Measurements from ENCODE around the gene CCDC194. TPM values are rescaled to one million over a fixed set of nuclear protein-coding genes. Genes with fewer than 3 reads are reported as not detected.
"Not testable (repeated sequence)": the region's sequence is repeated elsewhere in the genome, so short reads cannot be mapped to it uniquely, and the experiment has no call there.

CCDC194 gene
- total RNA-seq, 1 donor from 2014 or later: not detected

- DNase-seq (ENCODE audit: low spot score): no peak
Measured at GRCh38 chr19:17376935-17377600, 16.9 kb downstream of the CCDC194 start, which contains the start of gene PLVAP. TSS of gene PLVAP (minus strand) at chr19:17377342. CDS start at chr19:17377288, 54 bp downstream.

GRCh38 chr19:17370026-17370587 lies 23.9 kb downstream of the CCDC194 start:
- DNase-seq (ENCODE audit: low spot score): peak; percentile 52

GRCh38 chr19:17365361-17365760 lies 28.6 kb downstream of the CCDC194 start:
- no peak for DNase-seq (ENCODE audit: low spot score)

GRCh38 chr19:17363852-17364605 lies 30.0 kb downstream of the CCDC194 start:
- not testable (repeated sequence) for DNase-seq (ENCODE audit: low spot score)

GRCh38 chr19:17359905-17360800 lies 33.8 kb downstream of the CCDC194 start:
- no peak for DNase-seq (ENCODE audit: low spot score)

GRCh38 chr19:17358395-17358794 lies 35.6 kb downstream of the CCDC194 start:
- DNase-seq (ENCODE audit: low spot score): no peak

GRCh38 chr19:17357724-17358123 lies 36.3 kb downstream of the CCDC194 start:
- DNase-seq (ENCODE audit: low spot score): no peak

GRCh38 chr19:17357078-17357666 lies 36.8 kb downstream of the CCDC194 start:
- DNase-seq (ENCODE audit: low spot score): no peak

- DNase-seq (ENCODE audit: low spot score): no peak
Measured at GRCh38 chr19:17353386-17353785, 40.6 kb downstream of the CCDC194 start.

GRCh38 chr19:17352608-17353280 lies 41.3 kb downstream of the CCDC194 start:
- peak; percentile 22 for DNase-seq (ENCODE audit: low spot score)

- DNase-seq (ENCODE audit: low spot score): no peak
Measured at GRCh38 chr19:17351815-17352435, 42.1 kb downstream of the CCDC194 start.

GRCh38 chr19:17348700-17349099 lies 45.3 kb downstream of the CCDC194 start:
- peak; percentile 74 for DNase-seq (ENCODE audit: low spot score)

GRCh38 chr19:17347877-17348276 lies 46.1 kb downstream of the CCDC194 start:
- DNase-seq (ENCODE audit: low spot score): no peak

GRCh38 chr19:17347361-17347760 lies 46.6 kb downstream of the CCDC194 start:
- DNase-seq (ENCODE audit: low spot score): peak; percentile 33

- peak; percentile 64 for DNase-seq (ENCODE audit: low spot score)
Measured at GRCh38 chr19:17346109-17346671, 47.8 kb downstream of the CCDC194 start.

- no peak for DNase-seq (ENCODE audit: low spot score)
Measured at GRCh38 chr19:17341845-17342244, 52.2 kb downstream of the CCDC194 start.

- no peak for DNase-seq (ENCODE audit: low spot score)
Measured at GRCh38 chr19:17341386-17341785, 52.6 kb downstream of the CCDC194 start.

- no peak for DNase-seq (ENCODE audit: low spot score)
Measured at GRCh38 chr19:17340871-17341357, 53.1 kb downstream of the CCDC194 start.
